HEK293 (cell line): ENCODE results near the gene CORO1C.

ENCODE experiments used
- CTCF ChIA-PET: fragments of 350-600 bp; formaldehyde crosslinking; extraction: SDS; loops from one replicate; lab custom pipeline; 2021; ENCODE audit warnings: antibody characterized with exemption; lab: Yijun Ruan, JAX
- POLR2A ChIA-PET: fragments of 300-600 bp; formaldehyde crosslinking; extraction: SDS; loops from one replicate; lab custom pipeline; 2020; ENCODE audit warnings: antibody characterized with exemption, inconsistent platforms; lab: Yijun Ruan, JAX
- H3K27ac ChIP-seq: fragments of 200-500 bp; sonication (Bioruptor generic); 2 replicates; pipeline ENCODE4 v1.5.1; 2014; ENCODE audit warnings: low read depth, low read length, control low read depth, inconsistent platforms; ENCODE audit errors: extremely low read depth
- H3K36me3 ChIP-seq, 2 experiments: fragments of 200-500 bp in 1 of 2; sonication (Bioruptor generic) in 1 of 2; 1 replicate in 1 of 2; 2 replicates in 1 of 2; pipeline ENCODE4 v1.5.1; 2014 to 2017; ENCODE audit warnings: inconsistent platforms in 2 of 2, low read length in 2 of 2; ENCODE audit not compliant: control insufficient read depth in 2 of 2, insufficient read depth in 1 of 2
- H3K4me1 ChIP-seq: fragments of 200-500 bp; sonication (Bioruptor generic); 2 replicates; pipeline ENCODE4 v1.5.1; 2014; ENCODE audit warnings: mild to moderate bottlenecking, low read length, inconsistent platforms; ENCODE audit not compliant: control insufficient read depth, insufficient read depth
- H3K4me3 ChIP-seq: 2 replicates; pipeline ENCODE4 v1.5.1; 2011; ENCODE audit warnings: low read depth, mild to moderate bottlenecking, control low read depth, low read length, moderate library complexity
- H3K9me3 ChIP-seq: fragments of 200-500 bp; sonication (Bioruptor generic); 2 replicates; pipeline ENCODE4 v1.5.1; 2014; ENCODE audit warnings: low read depth, low read length, inconsistent platforms; ENCODE audit not compliant: control insufficient read depth, insufficient read depth
- ATF2 ChIP-seq: fragments of 450-650 bp; formaldehyde crosslinking; IDR thresholded peaks from 2 replicates; pipeline ENCODE4 v1.5.1; 2016; ENCODE audit warnings: missing biosample characterization, missing genetic modification characterization, low read depth
- OSR2 ChIP-seq: fragments of 450-650 bp; formaldehyde crosslinking; IDR thresholded peaks from 2 replicates; pipeline ENCODE4 v1.5.1; 2016; ENCODE audit warnings: missing biosample characterization, missing genetic modification characterization
- PRDM6 ChIP-seq: fragments of 450-650 bp; formaldehyde crosslinking; IDR thresholded peaks from 2 replicates; pipeline ENCODE4 v1.5.1; 2017; ENCODE audit warnings: missing biosample characterization, missing genetic modification characterization
- SCRT2 ChIP-seq: fragments of 450-650 bp; formaldehyde crosslinking; IDR thresholded peaks from 2 replicates; pipeline ENCODE4 v1.5.1; 2016; ENCODE audit warnings: missing biosample characterization, missing genetic modification characterization
- SP3 ChIP-seq: fragments of 450-650 bp; formaldehyde crosslinking; IDR thresholded peaks from 2 replicates; pipeline ENCODE4 v1.5.1; 2016; ENCODE audit warnings: missing biosample characterization, missing genetic modification characterization
- YY2 ChIP-seq: fragments of 450-650 bp; formaldehyde crosslinking; IDR thresholded peaks from 2 replicates; pipeline ENCODE4 v1.5.1; 2016; ENCODE audit warnings: missing biosample characterization, missing genetic modification characterization
- ZBTB21 ChIP-seq: fragments of 450-650 bp; formaldehyde crosslinking; IDR thresholded peaks from 2 replicates; pipeline ENCODE4 v1.5.1; 2017; ENCODE audit warnings: missing biosample characterization, missing genetic modification characterization
- ZBTB8A ChIP-seq: fragments of 450-650 bp; formaldehyde crosslinking; IDR thresholded peaks from 2 replicates; pipeline ENCODE4 v1.5.1; 2016; ENCODE audit warnings: missing biosample characterization, missing genetic modification characterization
- ZFP69B ChIP-seq: fragments of 450-650 bp; formaldehyde crosslinking; IDR thresholded peaks from 2 replicates; pipeline ENCODE4 v1.5.1; 2016; ENCODE audit warnings: missing biosample characterization, missing genetic modification characterization
- ZIC2 ChIP-seq: fragments of 450-650 bp; formaldehyde crosslinking; IDR thresholded peaks from 2 replicates; pipeline ENCODE4 v1.5.1; 2016; ENCODE audit warnings: missing biosample characterization, missing genetic modification characterization
- ZNF26 ChIP-seq: fragments of 450-650 bp; formaldehyde crosslinking; IDR thresholded peaks from 2 replicates; pipeline ENCODE4 v1.5.1; 2016; ENCODE audit warnings: missing biosample characterization, missing genetic modification characterization
- ZNF292 ChIP-seq: fragments of 450-650 bp; formaldehyde crosslinking; IDR thresholded peaks from 2 replicates; pipeline ENCODE4 v1.5.1; 2016; ENCODE audit warnings: low read depth, missing biosample characterization, missing genetic modification characterization, borderline replicate concordance
- ZNF335 ChIP-seq: fragments of 450-650 bp; formaldehyde crosslinking; conservative IDR thresholded peaks from 2 replicates; pipeline ENCODE4 v1.5.1; 2016; ENCODE audit warnings: missing biosample characterization, missing genetic modification characterization
- ZNF354C ChIP-seq: fragments of 450-650 bp; formaldehyde crosslinking; IDR thresholded peaks from 2 replicates; pipeline ENCODE4 v1.5.1; 2016; ENCODE audit warnings: missing biosample characterization, missing genetic modification characterization, low read depth, borderline replicate concordance
- ZNF600 ChIP-seq: fragments of 450-650 bp; formaldehyde crosslinking; IDR thresholded peaks from 2 replicates; pipeline ENCODE4 v1.5.1; 2016; ENCODE audit warnings: missing biosample characterization, missing genetic modification characterization
- ZNF623 ChIP-seq: fragments of 450-650 bp; formaldehyde crosslinking; IDR thresholded peaks from 2 replicates; pipeline ENCODE4 v1.5.1; 2016; ENCODE audit warnings: missing biosample characterization, missing genetic modification characterization
- ZNF629 ChIP-seq: fragments of 450-650 bp; formaldehyde crosslinking; IDR thresholded peaks from 2 replicates; pipeline ENCODE4 v1.5.1; 2017; ENCODE audit warnings: missing biosample characterization, missing genetic modification characterization
- ZNF660 ChIP-seq: fragments of 450-650 bp; IDR thresholded peaks from 2 replicates; pipeline ENCODE4 v1.5.1; 2018; ENCODE audit warnings: missing biosample characterization, mild to moderate bottlenecking, missing genetic modification characterization
- ZNF692 ChIP-seq: fragments of 450-650 bp; formaldehyde crosslinking; IDR thresholded peaks from 2 replicates; pipeline ENCODE4 v1.5.1; 2016; ENCODE audit warnings: missing biosample characterization, missing genetic modification characterization
- ZNF837 ChIP-seq: fragments of 450-650 bp; formaldehyde crosslinking; IDR thresholded peaks from 2 replicates; pipeline ENCODE4 v1.5.1; 2016; ENCODE audit warnings: missing biosample characterization, missing genetic modification characterization
- ZSCAN23 ChIP-seq: fragments of 450-650 bp; formaldehyde crosslinking; IDR thresholded peaks from 2 replicates; pipeline ENCODE4 v1.5.1; 2016; ENCODE audit warnings: missing biosample characterization, missing genetic modification characterization
- ZSCAN30 ChIP-seq: fragments of 450-650 bp; IDR thresholded peaks from 2 replicates; pipeline ENCODE4 v1.5.1; 2018; ENCODE audit warnings: missing biosample characterization, mild to moderate bottlenecking, missing genetic modification characterization, moderate library complexity

The CORO1C gene

GRCh38 chr12:108729612-108730364 lies 1.5 kb downstream of the CORO1C start:
- H3K4me3 ChIP-seq: peak overlapping the region; percentile 65
- ChIA-PET POLR2A (interaction anchor here (0.5 to 1.4 kb wide), 17 partner anchors 8 to 167 kb away, joined by 3 to 20 read pairs (median 6); partner anchors contain the start of gene ISCU), CTCF (interaction anchor here (1.0 to 1.3 kb wide), 4 partner anchors 8 to 74 kb away, joined by 3 to 7 read pairs (median 4); no protein-coding TSS in a partner anchor)
- peak overlapping the region; percentile 89 for H3K27ac ChIP-seq
- H3K9me3 ChIP-seq: no peaks in the 10 kb centered on the region
- peaks cover 25% of the 10 kb centered on the region for H3K4me1 ChIP-seq
- TF ChIP-seq ZSCAN30 (no peak), ZNF660 (tag by site-specific recombination) (0 out of 2 replicates have a peak, but pooled peaks have one; percentile 35), ZBTB21 (tag by site-specific recombination) (no peak), ZNF692 (tag by site-specific recombination) (no peak), SP3 (tag by site-specific recombination) (no peak), ZFP69B (no peak), ZNF623 (tag by site-specific recombination) (no peak), YY2 (tag by site-specific recombination) (no peak), ZNF335 (tag by site-specific recombination) (peak; percentile 77), ZBTB8A (tag by site-specific recombination) (no peak), PRDM6 (tag by site-specific recombination) (peak; percentile 12; the same call in 1 of the 2 replicates), ZNF600 (tag by site-specific recombination) (peak; percentile 66), ZNF292 (tag by site-specific recombination) (no peak), ZNF629 (tag by site-specific recombination) (no peak), ZIC2 (tag by site-specific recombination) (no peak), ZSCAN23 (no peak), ATF2 (tag by site-specific recombination) (no peak), ZNF354C (tag by site-specific recombination) (no peak), SCRT2 (tag by site-specific recombination) (peak; percentile 72; the same call in 1 of the 2 replicates), ZNF26 (tag by site-specific recombination) (no peak), ZNF837 (tag by site-specific recombination) (no peak), OSR2 (no peak)
- TF ChIP-seq, all 188 proteins: peak for 5
- H3K36me3 ChIP-seq: no peaks in the 10 kb centered on the region
